ENCODE data around the gene P2RY13.
A peak's percentile ranks its signal among the peaks of the same experiment; 100 is the strongest.

Gene P2RY13

DNA sequence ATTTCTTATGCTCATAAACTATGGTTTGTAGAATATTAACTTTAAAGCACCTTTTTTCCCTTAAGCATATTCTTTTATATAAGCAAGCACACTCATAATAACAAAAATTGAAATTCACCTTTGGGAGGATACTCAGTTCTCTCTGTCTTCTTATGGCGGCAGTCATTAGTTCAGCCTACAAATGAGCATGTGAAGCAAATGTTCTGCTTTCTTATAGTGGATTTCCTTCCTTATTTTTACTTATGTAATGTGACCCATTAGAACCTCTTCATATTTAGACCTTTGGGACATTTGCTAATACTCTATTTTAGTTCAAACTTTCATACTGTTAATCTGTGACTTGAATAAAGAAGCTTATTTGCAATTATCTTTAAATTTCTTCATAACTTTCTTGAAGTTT lies at the start of gene P2RY13:
Gene P2RY13 (minus strand): TSS at position 187 of the 400 bp plus-strand sequence. CDS start 21 bp downstream, at position 166.
- DNase-seq = no peak

DNA sequence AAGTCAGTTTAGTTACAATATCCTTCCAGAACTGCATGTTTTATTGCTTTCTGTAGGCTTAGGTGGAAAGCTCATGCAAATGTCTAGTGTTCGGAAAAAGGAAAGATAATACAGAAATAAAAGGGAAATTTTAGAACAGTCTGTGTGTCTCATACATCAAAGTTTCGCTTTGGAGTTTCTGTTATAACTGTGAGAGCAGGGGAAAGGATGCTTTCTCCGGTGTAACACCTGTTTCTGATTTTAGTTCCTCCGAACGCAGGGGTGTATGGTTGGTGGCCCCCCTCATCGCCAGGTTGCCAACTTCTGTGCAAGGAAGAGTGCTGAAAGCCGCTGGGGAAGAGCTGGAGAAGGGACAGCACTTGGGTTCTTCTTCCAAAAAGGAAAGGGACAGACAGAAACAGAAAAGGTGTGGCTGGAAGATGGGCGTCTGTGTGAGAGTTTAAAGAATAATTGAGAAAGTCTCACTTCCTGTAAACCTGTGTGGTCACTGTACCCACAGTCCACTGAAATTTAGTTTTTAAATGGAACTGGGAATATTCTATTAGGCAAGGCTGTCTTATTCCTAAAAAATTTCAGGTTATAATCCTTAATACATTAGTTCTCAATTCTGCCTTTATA lies 48.5 kb upstream of the P2RY13 start:
- DNase-seq = no peak

DNA sequence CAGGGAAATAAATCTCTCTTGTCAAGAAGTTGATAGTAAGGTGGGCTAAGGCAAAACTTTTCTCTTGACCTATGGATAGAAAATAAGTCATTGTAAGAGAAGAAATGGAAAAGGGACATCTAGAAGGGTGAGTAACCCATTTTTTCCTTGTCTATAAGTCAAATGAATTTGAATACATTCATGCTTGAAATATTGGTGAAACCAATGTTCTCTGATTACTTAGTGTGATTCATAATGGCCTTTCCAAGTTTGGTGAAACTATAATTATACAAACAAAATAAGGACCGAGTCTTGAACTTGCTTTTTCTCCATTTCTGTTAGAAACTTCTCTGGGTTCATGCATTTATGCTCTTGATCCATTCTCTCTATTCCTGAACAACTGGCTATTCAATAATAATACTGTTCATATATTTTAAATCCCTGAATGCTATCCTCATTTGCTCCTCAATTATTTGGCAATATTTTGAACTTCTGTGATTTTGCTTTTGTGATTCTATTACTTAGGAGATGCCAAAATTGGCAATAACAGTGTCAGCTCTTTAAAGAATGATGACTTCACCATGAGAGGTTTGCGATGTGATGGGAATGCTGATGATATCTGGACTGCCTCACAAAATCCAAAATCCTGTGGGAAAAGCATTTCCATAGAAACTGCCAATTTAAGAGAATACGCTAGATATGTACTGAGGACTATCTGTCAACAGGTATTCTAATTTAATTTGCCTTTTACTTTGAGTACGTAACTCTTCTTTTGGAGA lies 42.9 kb upstream of the P2RY13 start:
- no peak for DNase-seq

DNA sequence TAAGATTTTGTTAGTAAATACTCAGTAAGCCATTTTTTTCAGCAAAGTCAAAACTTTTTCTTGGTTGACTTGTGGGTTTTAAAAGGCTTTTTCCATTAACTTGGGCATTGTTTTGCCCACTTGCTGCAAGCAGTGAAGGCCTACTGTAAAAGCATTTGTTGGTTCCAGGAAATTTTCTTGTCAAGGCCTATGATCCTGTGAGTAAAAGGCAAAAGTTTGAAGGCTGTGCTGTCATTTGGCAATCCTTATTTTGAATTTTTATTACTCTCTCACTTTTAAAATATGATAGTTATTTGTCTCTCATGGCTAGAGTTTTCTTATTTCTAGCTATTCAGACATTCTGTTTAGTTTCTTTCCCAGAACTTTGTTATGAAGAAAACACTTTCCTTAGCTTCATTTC lies 42.2 kb upstream of the P2RY13 start:
- no peak for DNase-seq

DNA sequence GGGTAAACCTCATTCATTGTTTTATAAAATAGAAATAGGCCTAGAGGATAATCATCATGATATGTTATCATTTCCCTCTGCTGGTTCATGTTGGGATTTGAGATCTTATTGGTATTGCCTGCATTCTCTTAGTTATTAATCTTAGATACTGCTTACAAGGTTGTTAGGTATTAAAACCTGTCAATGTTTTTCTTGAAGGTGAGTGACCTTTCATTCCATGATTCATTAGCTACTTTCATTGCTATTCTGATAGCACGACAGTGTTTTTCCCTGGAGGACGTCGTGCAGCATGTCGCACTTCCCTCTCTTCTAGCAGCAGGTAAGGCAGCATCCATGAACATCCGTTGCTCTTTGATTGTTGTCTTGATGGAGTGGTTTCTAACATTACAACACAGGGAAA lies 38.1 kb upstream of the P2RY13 start:
- no peak for DNase-seq

DNA sequence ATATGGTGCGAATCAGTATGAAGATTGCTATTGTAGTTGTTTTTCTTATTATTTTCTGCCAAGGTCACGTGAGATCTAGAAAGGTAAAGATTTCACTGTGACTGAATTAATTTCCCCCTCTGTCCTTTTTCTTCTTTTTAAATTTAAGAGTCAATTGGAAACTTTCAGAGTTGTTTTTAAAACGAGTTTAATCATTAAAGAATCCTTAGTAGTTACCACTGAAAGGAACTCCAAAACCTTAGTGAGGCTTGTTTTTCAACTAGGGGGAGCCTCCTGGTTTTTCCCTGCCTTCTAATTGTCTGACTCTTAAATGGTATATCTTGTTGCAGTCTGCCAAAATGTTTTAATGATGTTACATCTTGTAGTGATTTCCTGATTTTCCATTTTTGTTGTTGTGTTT lies 37.6 kb upstream of the P2RY13 start:
- no peak for DNase-seq

DNA sequence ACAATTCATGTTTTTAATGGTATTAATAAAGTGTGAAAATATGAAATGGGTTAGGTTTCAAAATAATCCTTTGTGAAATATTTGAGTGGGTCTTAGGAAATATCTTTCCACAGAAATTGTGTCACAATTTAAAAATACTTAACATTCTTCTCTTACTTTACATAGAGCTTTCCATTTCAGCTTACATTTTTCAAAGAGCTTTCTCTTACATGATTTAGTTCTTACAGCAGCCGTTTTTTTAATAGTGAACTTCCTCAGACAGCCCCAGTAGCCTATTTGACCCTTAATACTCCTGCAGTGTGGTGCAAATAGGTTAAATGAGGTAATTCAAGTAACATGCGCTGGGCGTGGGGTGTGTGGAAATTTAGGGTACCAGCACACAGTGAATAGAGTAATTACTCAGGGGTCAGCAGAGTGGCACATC lies 33.4 kb upstream of the P2RY13 start:
- DNase-seq = no peak

DNA sequence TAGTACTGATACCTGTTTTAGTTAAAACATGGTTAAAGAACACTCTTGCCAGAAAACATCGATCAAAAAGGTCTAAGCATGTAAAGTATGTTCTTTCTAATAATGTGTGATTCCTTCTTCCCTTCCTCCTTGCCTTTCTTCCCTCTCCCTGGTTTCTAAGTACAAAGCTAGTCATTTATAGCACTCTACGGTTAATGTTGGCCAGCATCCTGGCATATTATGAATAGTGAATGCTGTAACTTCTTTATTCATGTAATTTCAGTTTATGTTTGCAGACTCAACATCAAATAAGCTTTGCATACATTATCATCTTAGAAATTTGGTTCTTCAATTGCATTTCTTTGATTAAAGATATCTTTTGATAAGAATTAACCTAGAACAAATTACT lies 28.1 kb upstream of the P2RY13 start:
- DNase-seq = no peak

DNA sequence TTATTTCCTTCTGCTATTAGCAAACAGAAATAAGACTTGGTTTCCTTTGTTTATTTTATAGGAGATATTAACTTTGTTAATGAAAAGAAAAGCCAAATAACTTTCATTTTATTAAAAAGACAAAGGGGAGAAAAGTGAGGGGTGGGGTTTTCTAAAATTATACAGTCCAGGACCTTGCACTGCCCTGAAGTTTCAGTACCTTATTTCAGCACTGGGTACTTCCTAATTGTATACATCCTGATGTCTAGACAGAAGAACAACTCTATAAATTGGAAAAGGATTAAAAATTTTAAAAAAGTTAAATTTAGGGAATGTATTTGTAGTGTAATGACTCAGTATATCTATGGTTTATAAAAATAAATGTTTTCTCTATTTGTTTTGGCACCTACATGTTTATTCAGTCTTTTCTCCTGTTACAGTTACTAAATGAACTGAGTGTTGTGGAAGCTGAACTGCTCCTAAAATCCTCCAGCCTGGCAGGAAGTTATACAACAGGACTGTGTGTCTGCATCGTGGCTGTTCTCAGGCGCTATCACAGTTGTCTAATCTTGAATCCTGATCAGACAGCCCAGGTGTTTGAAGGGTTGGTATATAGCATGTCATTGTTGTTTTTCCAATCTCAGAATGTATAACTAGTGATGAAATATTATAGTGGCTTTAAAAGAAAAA lies 27.6 kb upstream of the P2RY13 start:
- no peak for DNase-seq

DNA sequence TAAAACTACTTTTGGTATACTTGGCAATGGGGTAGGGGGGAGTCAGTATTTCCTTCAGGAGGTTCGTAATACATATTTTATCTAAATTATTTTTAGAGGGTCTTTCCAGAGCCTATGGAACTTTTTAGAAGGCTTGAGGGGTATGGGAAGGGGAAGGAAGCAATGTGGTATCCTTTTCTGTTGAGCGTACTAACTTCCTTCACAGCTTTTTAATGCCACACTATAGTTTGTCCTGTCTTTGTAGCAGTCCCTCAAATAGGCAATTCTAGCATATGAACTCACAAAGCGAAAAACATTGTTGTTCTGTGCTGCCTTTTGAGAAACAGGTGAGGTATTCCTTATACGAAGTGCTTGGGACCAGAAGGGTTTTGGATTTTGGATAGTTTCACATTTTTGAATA lies 22.3 kb upstream of the P2RY13 start:
- DNase-seq = no peak

DNA sequence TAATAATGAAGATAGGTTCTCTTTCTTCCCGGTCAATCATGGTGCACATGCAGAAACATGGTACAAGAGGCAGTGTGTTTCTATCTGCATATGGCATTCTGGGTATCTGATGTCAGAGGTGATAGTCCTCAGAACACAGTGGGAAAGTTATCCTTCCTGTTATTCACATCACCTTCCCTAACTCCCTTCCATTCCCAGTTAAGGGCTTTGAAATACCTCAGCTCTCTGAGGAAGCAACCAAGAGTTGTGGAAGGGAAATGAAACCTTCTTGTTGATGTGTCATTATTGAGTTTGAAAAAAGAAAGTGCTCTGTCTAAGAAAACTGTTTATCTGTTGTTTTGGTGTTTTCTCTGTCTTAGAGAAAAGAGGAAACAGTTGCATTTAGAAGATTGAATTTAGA lies 21.9 kb upstream of the P2RY13 start:
- no peak for DNase-seq

DNA sequence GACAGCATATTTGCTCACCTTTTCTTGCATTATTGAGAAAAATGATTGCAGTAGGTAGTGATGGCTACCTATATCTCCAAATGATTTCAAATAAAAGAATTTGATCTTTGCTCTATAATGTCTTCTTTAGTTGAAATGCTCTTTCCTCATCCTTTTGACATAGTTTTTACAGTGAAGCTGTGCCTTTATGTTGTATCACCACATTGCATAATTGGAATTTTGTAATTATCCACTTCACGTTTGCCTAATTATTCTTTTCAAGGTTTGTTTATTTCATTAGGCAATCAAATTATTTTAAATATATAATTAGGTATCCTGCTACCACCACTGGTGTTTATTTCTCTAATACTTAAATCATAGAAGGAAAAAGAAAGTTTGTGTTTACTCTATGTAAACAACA lies 21.3 kb upstream of the P2RY13 start:
- no peak for DNase-seq

DNA sequence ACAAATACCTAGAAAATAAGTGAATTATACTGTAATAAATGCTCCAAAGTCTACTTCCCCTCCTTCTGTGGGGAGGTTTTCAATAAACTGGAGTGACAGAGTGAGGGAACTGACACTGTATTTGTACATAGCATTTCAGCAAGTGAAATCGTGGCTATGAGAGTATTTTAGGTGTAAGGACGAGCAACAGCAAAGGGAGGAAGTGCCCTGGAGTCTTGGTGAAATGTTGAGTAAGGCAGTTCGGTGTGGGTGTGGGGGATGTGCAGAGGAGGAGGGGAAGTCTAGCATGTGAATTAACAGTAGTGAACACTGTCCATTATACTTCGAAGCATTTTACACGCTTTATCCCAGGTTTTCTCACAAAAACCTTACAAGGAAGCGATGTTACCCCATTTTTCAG lies 18.1 kb upstream of the P2RY13 start:
- DNase-seq = peak; percentile 11

DNA sequence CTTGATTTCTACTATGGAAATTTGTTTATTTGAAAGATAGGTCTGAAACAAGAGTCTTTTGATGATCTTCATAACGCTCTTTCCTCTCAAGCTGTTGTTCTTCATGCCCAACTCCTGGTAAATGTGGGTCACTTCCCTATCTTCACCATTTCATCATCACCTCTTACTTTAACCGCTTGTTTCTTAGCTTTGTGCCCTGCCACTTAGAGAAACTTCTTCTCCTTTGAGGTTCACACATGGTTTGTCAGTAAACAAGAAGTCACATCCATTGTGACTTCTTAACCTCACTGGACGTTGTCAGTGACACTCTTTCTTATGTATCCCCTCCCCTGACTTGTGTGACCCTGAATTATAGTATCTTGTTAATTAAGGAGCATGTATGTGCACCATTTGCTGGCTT lies 16.9 kb upstream of the P2RY13 start:
- DNase-seq = no peak

DNA sequence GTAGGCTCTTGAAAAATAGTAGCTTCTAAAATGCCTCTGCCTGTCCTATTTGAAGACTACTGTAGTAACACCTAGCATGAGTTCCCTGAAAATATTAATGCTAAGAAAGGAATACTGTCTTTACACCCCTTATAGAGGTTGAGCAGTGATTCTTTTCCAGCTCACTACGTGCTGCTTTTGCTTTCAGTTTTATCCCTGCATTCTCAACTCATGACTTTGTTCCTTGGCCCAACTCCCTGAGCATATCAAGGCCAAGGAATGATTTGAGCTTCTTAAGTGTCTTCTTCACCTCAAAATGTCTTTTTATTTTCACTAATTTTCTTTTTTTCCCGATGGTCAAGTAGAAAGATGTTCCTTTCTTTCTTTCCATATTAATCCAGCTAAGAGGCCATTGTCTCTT lies 16.5 kb upstream of the P2RY13 start:
- no peak for DNase-seq

DNA sequence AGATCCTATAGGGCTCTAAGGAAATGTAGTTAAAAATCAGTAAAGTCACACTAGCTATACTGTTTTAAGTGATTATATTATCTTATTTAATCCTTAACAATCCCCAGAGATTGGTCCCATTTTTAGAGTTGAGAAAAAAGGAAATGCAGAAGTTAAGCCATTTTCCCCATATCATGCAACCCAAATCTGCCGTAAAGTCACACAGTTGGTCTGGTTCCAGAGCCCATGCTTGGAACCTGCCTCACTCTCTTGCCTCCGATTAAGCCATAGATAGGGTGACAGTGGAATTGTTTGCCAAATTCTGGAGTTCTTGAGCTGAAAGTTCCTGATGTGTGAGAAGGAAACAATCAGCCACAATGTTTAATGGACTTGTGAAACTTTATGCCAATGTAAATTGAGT lies 2.3 kb upstream of the P2RY13 start:
- no peak for DNase-seq

DNA sequence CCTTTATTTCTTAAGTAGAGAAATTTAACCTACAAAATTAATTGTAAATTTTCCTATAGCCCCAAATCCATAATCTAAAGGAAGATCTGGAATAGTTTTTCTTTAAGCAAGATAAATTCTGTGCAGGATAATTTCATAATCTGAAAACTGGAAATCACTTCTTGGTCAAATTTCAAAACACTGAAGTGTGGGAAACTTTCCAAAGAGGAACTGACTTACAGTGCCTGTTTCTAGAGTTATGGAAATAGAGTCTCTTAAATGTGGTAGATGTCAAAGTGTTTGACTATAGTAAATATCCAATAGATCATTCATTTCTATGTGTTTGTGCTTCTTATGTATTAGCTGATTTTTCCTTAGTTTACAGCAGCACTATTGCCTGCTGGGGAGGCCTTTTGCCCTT lies 1.6 kb upstream of the P2RY13 start:
- no peak for DNase-seq

DNA sequence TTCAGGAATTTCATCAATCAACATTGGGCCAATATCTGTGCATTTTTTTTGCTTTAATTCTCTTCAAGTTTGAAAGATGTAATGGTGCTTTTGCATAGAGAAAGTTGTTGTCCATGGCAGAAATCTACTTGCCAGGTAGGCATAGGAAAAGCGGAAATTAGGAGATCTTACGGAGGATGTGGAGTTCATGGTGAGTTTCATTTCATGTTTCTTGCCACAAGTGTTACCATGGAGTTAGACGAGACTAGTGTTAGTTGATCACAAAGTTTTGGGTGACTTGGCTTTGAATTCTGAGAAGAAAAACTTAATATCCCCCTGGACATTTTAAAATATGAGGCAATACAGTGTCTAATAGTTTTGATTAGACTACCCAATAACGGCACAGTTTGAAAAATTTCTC lies 1.0 kb upstream of the P2RY13 start:
- no peak for DNase-seq

DNA sequence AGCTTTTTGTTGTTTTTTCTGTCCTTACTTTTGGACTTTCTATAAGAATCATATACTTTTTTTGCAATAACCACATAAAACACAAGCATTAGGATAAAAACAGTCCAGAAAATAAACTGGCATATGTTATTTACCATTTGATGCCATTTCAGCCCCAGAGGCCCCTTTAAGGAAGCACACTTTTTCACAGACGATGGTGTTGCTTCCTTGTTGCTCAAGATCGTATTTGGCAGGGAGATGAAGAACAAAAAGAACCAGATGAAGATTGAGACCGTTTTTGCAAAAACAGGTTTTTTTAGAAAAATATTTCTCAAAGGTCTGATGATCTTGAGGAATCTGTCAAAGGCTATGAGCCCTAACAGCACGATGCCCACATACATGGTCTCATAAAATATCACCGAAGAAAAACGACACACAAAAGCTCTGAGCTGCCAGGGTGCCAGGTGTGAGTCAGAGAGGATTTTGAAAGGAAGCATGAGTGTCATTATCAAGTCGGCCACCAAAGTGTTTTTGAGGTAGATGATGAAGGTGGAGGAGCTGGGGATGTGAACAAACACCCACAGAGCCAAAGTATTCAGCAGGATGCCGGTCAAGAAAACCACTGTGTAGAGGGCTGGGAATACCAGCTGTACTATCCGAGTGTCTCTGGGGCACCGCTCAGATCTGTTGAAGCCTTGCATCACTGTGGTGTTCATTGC lies 902 bp downstream of the P2RY13 start:
- DNase-seq = peak; percentile 26

DNA sequence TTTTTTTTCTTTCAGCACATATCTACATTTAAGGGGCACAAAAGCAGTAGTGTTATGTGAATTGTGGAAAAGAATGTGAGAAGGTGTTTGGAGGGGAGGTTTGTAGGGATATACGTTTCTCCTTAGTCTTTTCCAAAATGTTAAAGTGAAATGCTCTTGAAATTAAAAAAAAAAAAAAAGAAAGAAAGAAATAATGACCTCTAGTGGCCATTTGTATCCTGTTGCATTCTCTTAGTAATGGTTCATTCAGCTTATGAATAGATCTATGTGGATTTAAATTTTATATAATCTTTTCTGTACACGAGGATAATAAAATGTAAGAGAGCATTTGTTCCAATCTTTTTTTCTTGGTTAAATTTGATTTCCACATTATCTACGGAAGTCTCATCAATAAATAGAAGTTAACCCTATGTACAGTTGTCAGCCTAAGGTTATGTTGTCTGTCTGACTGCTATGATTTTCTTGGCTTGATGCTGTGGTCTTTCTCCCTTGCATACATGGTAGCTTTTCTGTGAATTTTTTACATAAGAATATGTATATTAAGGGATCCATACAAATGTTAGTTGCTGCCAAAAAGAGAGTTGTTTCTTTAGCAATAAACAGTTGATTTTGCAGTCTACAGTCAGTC lies 1.7 kb downstream of the P2RY13 start:
- no peak for DNase-seq

DNA sequence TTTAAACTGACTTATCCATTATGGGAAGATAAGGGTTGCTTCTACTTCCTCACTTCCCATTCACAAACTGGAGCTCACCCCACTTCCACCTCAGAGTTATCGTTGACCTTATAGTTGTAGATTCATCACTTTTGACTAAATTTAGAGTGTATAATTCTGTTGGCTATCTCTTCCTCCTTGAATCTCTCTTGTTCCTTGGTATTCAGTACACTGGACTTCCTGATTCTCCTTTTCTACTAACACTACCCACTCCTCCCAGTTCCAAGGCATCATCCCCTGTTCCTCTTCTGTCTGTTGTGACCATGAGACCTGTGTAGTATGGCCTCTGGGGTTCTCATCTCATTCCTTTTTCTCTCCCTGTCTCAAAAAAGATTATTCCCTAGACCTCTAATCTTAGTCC lies 6.8 kb downstream of the P2RY13 start:
- no peak for DNase-seq

DNA sequence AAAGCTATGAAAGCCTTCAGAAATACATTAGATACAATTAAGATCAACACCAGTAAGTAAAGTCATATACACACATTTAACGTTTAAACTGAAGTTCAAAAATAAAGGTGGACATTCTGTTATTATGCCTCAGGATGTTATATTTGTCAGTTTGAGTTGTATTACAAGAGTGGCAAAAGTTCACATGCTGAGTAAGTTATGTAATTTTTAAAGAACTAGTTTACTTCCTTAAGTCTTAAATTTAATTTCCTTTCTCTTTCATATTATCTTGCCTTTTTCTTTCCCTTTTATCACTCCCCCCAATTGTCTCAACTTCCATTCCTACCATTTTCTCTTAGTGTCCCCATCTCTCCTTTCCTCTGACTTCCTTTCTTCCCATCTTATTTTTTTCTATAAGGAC lies 7.8 kb downstream of the P2RY13 start:
- no peak for DNase-seq

DNA sequence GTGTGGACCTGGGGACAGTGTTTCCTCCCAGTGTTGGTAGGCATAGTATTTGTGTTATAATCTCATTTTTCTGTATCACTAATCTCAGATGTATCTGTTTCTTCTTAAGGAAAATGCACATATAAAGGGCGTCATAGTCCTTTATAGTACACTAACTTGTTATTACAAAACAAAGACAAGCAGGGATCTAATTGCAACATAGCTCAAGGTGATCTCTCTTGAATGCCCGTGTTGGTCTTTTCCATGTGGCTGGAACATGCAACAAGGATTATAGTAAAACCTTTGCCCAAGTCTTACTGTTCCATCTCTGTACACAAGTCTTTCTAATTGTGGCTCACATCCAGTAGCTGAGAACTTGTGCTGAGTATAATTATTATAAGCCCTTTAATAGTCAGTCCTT lies 9.2 kb downstream of the P2RY13 start:
- DNase-seq = no peak
